Esophagus muscularis mucosa (tissue), 4 donors: ENCODE results near the gene SMAD2. TPM values are rescaled to one million over a fixed set of nuclear protein-coding genes. Genes with fewer than 3 reads are reported as not detected.

ENCODE experiments used
- DNase-seq: peaks from one replicate; pipeline ENCODE4 v3.0.0-alpha.2; 2017; ENCODE audit errors: extremely low spot score
- H3K27ac ChIP-seq, 4 donors: fragments of 200-600 bp; sonication (generic); replicated peaks in 1 of 4; 1 replicate in 3 of 4; 2 replicates in 1 of 4; pipeline ENCODE4 v1.5.1; 2016 to 2019; ENCODE audit warnings: mild to moderate bottlenecking in 1 of 4
- H3K27me3 ChIP-seq, 4 donors: fragments of 200-600 bp; sonication (generic); one replicate each; pipeline versions ENCODE4 v1.5.1 to v1.6.0; 2016 to 2019
- H3K36me3 ChIP-seq, 4 donors: fragments of 200-600 bp; sonication (generic); one replicate each; pipeline ENCODE4 v1.5.1; 2016 to 2019
- H3K4me1 ChIP-seq, 4 donors: fragments of 200-600 bp; sonication (generic); one replicate each; pipeline ENCODE4 v1.5.1; 2016 to 2019
- H3K4me3 ChIP-seq, 4 donors: fragments of 200-600 bp; sonication (generic); 1 replicate in 2 of 4; 2 replicates in 2 of 4; pipeline ENCODE4 v1.5.1; 2016 to 2019; ENCODE audit warnings: mild to moderate bottlenecking in 4 of 4, moderate library complexity in 1 of 4
- H3K9me3 ChIP-seq, 4 donors: fragments of 200-600 bp; sonication (generic); 1 replicate in 3 of 4; 2 replicates in 1 of 4; pipeline ENCODE4 v1.5.1; 2016 to 2019
- EP300 ChIP-seq: sonication (generic); formaldehyde crosslinking; IDR thresholded peaks from one replicate; pipeline ENCODE4 v1.6.1; 2017; ENCODE audit warnings: antibody characterized with exemption
- POLR2A ChIP-seq: fragments of 450-650 bp; IDR thresholded peaks from one replicate; pipeline ENCODE4 v1.6.1; 2017; ENCODE audit warnings: antibody characterized with exemption, moderate library complexity, mild to moderate bottlenecking, low read depth
- POLR2AphosphoS5 ChIP-seq, 2 donors: sonication (generic); formaldehyde crosslinking; IDR thresholded peaks; one replicate each; pipeline ENCODE4 v1.6.1; 2017; ENCODE audit warnings: antibody characterized with exemption in 2 of 2
- WGBS: methylation state at CpG from one replicate; pipeline ENCODE4 v1.1.5; 2018; 5-methylcytosine and 5-hydroxymethylcytosine counted together
- intact Hi-C: fragments of 100-400 bp; cut with DNase I; formaldehyde crosslinking; loops from one replicate; pipeline ENCODE4 v1.15.1; 2023
- total RNA-seq, 4 donors: library from RNA; depleted of rRNA; stranded (reverse); fragments of >200 nt; gene quantifications; one replicate each; pipeline versions ENCODE4 v1.1.0 to v1.2.1, GENCODE V29; 2016
- TF ChIP-seq, protein P1 (sequence below), 3 experiments: fragments of 200-600 bp in 2 of 3; fragments of 450-650 bp in 1 of 3; sonication (generic) in 2 of 3; IDR thresholded peaks; one replicate each; pipeline ENCODE4 v1.5.1; 2017 to 2019; ENCODE audit warnings: antibody characterized with exemption in 3 of 3, mild to moderate bottlenecking in 2 of 3, moderate library complexity in 1 of 3

Gene SMAD2
- total RNA-seq, 4 donors from 2014 or later = 35.7 to 93.4 (median 89.2) TPM

DNA sequence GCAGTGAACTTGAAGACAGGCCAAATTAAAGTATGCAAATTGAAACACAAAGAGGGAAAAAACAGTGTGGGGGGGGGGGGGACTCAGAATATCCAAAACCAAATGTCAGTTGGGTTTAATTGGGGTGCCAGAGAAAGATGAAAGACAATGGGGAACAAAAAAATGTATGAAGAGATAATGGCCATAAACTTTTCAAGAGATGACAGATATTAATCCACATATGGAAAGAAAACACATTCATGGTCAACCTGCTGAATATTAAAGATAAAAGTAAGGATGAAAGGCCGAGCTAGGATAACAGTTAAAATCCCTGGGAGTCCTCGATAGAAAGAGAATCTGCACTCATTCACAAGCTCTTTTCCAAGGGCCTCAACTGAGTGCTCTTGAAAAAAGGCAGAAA is 26.6 kb downstream of the SMAD2 start:
- Histone ChIP-seq H3K27me3 (no peaks in the 10 kb centered on the region), H3K4me3 (no peak overlapping the region), H3K4me1 (peaks cover under 1 to 8% (median 5%) of the 10 kb centered on the region in 4 donors), H3K27ac (no peak overlapping the region), H3K36me3 (no peaks in the 10 kb centered on the region), H3K9me3 (peaks cover 0 to 14% (median 13%) of the 10 kb centered on the region in 4 donors)
- DNase-seq = no peak
- TF ChIP-seq EP300 (no peak), POLR2AphosphoS5 (IDR thresholded peaks at IDR 0.05) (no peak), POLR2A (no peak)
- TF ChIP-seq, protein P1, sequence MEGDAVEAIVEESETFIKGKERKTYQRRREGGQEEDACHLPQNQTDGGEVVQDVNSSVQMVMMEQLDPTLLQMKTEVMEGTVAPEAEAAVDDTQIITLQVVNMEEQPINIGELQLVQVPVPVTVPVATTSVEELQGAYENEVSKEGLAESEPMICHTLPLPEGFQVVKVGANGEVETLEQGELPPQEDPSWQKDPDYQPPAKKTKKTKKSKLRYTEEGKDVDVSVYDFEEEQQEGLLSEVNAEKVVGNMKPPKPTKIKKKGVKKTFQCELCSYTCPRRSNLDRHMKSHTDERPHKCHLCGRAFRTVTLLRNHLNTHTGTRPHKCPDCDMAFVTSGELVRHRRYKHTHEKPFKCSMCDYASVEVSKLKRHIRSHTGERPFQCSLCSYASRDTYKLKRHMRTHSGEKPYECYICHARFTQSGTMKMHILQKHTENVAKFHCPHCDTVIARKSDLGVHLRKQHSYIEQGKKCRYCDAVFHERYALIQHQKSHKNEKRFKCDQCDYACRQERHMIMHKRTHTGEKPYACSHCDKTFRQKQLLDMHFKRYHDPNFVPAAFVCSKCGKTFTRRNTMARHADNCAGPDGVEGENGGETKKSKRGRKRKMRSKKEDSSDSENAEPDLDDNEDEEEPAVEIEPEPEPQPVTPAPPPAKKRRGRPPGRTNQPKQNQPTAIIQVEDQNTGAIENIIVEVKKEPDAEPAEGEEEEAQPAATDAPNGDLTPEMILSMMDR (IDR thresholded peaks at IDR 0.05) = no peak
- intact Hi-C loops = no loop called here
- WGBS = 94% methylated on average over 2 of the region's 2 CpGs

DNA sequence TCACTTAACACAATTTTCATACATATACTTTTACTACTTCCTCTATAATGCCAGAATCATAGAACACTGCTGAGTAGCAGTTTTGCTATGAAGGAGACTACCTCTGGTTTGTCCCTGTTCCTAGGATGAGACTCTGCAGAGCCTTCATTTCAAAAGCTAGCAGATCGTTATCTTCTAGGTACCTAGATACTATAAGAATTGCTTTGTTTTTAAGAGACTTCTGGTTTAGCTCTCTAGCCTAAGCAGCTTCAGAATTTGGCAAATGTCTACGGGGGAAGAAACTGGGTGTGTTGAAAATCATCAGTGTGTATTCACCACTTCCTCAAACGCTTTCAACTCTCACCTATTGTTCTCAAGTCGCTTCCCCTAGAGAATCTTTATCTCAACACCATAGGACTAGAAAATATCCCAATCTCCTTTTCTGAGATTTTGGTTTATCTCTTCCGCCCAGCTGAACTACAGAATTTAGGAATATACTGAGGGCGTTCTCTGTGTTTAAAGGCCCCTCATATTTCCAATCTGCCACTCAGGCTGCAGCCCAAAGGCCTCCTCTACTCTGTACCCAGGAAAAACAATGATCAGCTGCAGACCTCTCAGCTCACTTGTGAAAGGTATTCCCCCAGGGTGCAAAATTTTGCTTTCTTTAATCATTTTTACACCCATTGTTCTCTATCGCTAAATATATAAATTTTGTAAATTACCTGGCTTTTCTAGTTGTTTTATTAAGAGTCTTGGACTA is 28.7 kb downstream of the SMAD2 start:
- Histone ChIP-seq H3K4me1 (peaks cover 14 to 21% (median 16%) of the 10 kb centered on the region in 4 donors), H3K36me3 (no peaks in the 10 kb centered on the region), H3K27ac (no peak overlapping the region), H3K9me3 (peaks cover 0 to 14% (median 12%) of the 10 kb centered on the region in 4 donors), H3K27me3 (no peaks in the 10 kb centered on the region), H3K4me3 (no peak overlapping the region)
- no peak for TF ChIP-seq POLR2AphosphoS5 (IDR thresholded peaks at IDR 0.05)
- no peak for TF ChIP-seq POLR2A
- TF ChIP-seq EP300 = no peak
- TF ChIP-seq, protein P1 (IDR thresholded peaks at IDR 0.05) = no peak
- 85% methylated on average over 7 of the region's 7 CpGs for WGBS
- intact Hi-C loops = no loop called here
- DNase-seq = no peak

DNA sequence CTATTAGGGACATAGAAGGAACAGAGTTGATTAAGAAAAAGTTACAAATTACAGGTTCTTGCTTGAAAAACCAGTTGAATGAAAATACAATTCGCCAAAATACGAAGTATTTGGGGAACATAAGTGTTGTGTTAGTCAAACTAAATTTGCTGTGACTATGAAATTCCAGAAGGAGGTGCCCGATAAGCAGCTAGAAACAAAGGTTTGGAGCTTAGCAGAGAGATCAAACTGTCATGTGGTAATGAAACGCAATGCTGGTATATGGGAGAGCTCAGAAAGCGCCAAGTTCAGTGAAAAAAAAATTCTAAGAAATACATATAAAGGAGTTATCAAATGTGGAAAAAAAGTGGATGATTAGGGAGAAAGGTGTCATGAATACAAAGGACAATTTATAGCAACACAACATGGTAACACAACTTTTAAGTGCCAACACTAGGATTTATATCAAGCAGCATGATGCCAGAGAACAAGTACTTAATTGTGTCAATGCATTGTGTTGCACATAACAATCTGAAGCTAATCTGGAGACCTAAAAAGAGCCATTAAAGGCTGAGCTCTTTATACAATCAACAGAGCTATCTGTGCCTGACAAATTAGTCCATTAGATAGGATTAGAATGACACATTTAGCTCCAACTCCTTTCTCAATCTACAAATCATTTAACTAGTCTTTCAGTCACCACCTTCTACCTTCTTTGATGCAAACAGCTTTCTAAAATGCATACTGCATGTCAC is 31.2 kb downstream of the SMAD2 start:
- intact Hi-C loops = no loop called here
- no peak overlapping the region for H3K4me3 ChIP-seq

DNA sequence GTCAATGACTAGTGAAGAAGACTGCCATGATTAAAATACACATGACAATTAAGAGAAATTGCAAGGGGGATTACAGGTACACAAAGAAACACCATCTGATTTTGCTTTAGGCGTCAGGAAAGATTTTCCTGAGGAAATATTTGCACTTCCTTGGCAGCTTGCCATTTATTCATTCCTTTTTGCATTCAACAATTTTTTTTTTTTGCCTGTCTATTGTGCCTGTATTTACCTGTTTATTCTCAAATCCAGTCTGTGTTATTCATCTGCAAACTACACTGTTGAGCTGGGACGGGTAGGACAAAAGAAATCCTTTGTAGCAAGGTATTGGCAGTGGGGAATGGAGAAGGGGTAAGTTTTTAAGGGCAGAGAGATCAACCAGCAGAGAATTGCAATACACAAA is 31.8 kb downstream of the SMAD2 start:
- no peak for DNase-seq
- 75% methylated on average over 2 of the region's 2 CpGs for WGBS
- H3K9me3 ChIP-seq = peaks cover 0 to 6% (median under 1%) of the 10 kb centered on the region in 4 donors
- no peaks in the 10 kb centered on the region for H3K27me3 ChIP-seq
- H3K4me1 ChIP-seq = peaks cover 14 to 28% (median 22%) of the 10 kb centered on the region in 4 donors
- H3K4me3 ChIP-seq = no peak overlapping the region
- no peak for TF ChIP-seq POLR2AphosphoS5 (IDR thresholded peaks at IDR 0.05)
- no peak for TF ChIP-seq POLR2A
- TF ChIP-seq, protein P1 (IDR thresholded peaks at IDR 0.05) = no peak
- TF ChIP-seq EP300 = no peak
- intact Hi-C loops = no loop called here
- H3K27ac ChIP-seq = no peak overlapping the region
- peaks cover 0 to 18% (median 5%) of the 10 kb centered on the region in 4 donors for H3K36me3 ChIP-seq

More for the DNA sequence above, 31.2 kb downstream of the SMAD2 start:
- 92% methylated on average over 5 of the region's 5 CpGs for WGBS
- peaks cover 0 to 8% (median 5%) of the 10 kb centered on the region in 4 donors for H3K9me3 ChIP-seq
- TF ChIP-seq, protein P1 (IDR thresholded peaks at IDR 0.05) = no peak
- TF ChIP-seq POLR2A = no peak
- no peak for TF ChIP-seq POLR2AphosphoS5 (IDR thresholded peaks at IDR 0.05)
- TF ChIP-seq EP300 = no peak
- no peak overlapping the region for H3K27ac ChIP-seq
- no peak for DNase-seq
- H3K4me1 ChIP-seq = peaks cover 14 to 22% (median 19%) of the 10 kb centered on the region in 4 donors
- H3K36me3 ChIP-seq = peaks cover 0 to 18% (median 5%) of the 10 kb centered on the region in 4 donors
- no peaks in the 10 kb centered on the region for H3K27me3 ChIP-seq
